Measurements from ENCODE around the gene NEFH.

- TF ChIP-seq POLR2A (IDR thresholded peaks at IDR 0.05), result no peak
- TF ChIP-seq, protein P1, sequence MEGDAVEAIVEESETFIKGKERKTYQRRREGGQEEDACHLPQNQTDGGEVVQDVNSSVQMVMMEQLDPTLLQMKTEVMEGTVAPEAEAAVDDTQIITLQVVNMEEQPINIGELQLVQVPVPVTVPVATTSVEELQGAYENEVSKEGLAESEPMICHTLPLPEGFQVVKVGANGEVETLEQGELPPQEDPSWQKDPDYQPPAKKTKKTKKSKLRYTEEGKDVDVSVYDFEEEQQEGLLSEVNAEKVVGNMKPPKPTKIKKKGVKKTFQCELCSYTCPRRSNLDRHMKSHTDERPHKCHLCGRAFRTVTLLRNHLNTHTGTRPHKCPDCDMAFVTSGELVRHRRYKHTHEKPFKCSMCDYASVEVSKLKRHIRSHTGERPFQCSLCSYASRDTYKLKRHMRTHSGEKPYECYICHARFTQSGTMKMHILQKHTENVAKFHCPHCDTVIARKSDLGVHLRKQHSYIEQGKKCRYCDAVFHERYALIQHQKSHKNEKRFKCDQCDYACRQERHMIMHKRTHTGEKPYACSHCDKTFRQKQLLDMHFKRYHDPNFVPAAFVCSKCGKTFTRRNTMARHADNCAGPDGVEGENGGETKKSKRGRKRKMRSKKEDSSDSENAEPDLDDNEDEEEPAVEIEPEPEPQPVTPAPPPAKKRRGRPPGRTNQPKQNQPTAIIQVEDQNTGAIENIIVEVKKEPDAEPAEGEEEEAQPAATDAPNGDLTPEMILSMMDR (IDR thresholded peaks at IDR 0.05), result no peak
These were observed 3.2 kb downstream of the NEFH start for GRCh38 chr22:29483254-29483653.

All from body of pancreas (tissue), 4 donors.